ENCODE measurements around the gene NFATC1.

- TF ChIP-seq, protein P1, sequence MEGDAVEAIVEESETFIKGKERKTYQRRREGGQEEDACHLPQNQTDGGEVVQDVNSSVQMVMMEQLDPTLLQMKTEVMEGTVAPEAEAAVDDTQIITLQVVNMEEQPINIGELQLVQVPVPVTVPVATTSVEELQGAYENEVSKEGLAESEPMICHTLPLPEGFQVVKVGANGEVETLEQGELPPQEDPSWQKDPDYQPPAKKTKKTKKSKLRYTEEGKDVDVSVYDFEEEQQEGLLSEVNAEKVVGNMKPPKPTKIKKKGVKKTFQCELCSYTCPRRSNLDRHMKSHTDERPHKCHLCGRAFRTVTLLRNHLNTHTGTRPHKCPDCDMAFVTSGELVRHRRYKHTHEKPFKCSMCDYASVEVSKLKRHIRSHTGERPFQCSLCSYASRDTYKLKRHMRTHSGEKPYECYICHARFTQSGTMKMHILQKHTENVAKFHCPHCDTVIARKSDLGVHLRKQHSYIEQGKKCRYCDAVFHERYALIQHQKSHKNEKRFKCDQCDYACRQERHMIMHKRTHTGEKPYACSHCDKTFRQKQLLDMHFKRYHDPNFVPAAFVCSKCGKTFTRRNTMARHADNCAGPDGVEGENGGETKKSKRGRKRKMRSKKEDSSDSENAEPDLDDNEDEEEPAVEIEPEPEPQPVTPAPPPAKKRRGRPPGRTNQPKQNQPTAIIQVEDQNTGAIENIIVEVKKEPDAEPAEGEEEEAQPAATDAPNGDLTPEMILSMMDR (IDR thresholded peaks at IDR 0.05) = no peak
- no peak for TF ChIP-seq POLR2A (IDR thresholded peaks at IDR 0.05)
Observed at GRCh38 chr18:79425569-79425886, 29.8 kb downstream of the NFATC1 start.
